HG02973 (cell line): ENCODE data around the gene C3orf52.
"Not testable (repeated sequence)": the region's sequence is repeated elsewhere in the genome, so short reads cannot be mapped to it uniquely, and the experiment has no call there.

Source experiments
- ATAC-seq: cut with Tn5 transposase; IDR thresholded peaks from one replicate; pipeline ENCODE4 v1.9.1; 2021; ENCODE audit warnings: moderate library complexity; ENCODE audit not compliant: unreplicated experiment

C3orf52 gene

GRCh38 chr3:112086076-112086854, at the start of gene C3orf52:
C3orf52 (plus strand) TSS chr3:112086389; CDS start chr3:112086408, 19 bp downstream.
- ATAC-seq, result peak; percentile 78

GRCh38 chr3:112037194-112037593, 49.0 kb upstream of the C3orf52 start:
- ATAC-seq, result not testable (repeated sequence)

GRCh38 chr3:112038863-112039262, 47.3 kb upstream of the C3orf52 start:
- ATAC-seq, result no peak

GRCh38 chr3:112041321-112041720, 44.9 kb upstream of the C3orf52 start:
- ATAC-seq, result no peak

- ATAC-seq, result no peak
Measured at GRCh38 chr3:112042842-112043280, 43.3 kb upstream of the C3orf52 start.

GRCh38 chr3:112043621-112044201, 42.5 kb upstream of the C3orf52 start:
- peak; percentile 92 for ATAC-seq

GRCh38 chr3:112046599-112046998, 39.6 kb upstream of the C3orf52 start:
- no peak for ATAC-seq

- no peak for ATAC-seq
Measured at GRCh38 chr3:112047264-112047663, 38.9 kb upstream of the C3orf52 start.

- no peak for ATAC-seq
Measured at GRCh38 chr3:112048911-112049310, 37.3 kb upstream of the C3orf52 start.

GRCh38 chr3:112053229-112053628, 33.0 kb upstream of the C3orf52 start:
- ATAC-seq, result no peak

- ATAC-seq, result no peak
Measured at GRCh38 chr3:112056451-112056929, 29.7 kb upstream of the C3orf52 start.

- no peak for ATAC-seq
Measured at GRCh38 chr3:112059497-112059896, 26.7 kb upstream of the C3orf52 start.

GRCh38 chr3:112061152-112061551, 25.0 kb upstream of the C3orf52 start:
- no peak for ATAC-seq

GRCh38 chr3:112072387-112073060, 13.7 kb upstream of the C3orf52 start:
- ATAC-seq, result not testable (repeated sequence)

- no peak for ATAC-seq
Measured at GRCh38 chr3:112074006-112074405, 12.2 kb upstream of the C3orf52 start.

- ATAC-seq, result peak; percentile 71
Measured at GRCh38 chr3:112074616-112075497, 11.3 kb upstream of the C3orf52 start.

GRCh38 chr3:112078125-112079083, 7.8 kb upstream of the C3orf52 start:
- no peak for ATAC-seq

GRCh38 chr3:112083239-112083638, 3.0 kb upstream of the C3orf52 start:
- no peak for ATAC-seq

GRCh38 chr3:112084980-112085705, 1.0 kb upstream of the C3orf52 start:
- ATAC-seq, result no peak
